GM12878 (cell line): ENCODE data around the gene ITSN1. TPM values are rescaled to one million over a fixed set of nuclear protein-coding genes. Genes with fewer than 3 reads are reported as not detected.

ENCODE experiments used
- ATAC-seq: fragments of 200-7000 bp; cut with Tn5 transposase; 3 replicates; pipeline ENCODE4 v1.9.1; 2020; ENCODE audit warnings: mild to moderate bottlenecking, moderate library complexity
- BruUV-seq: library from RNA; stranded (reverse); fragments of 400-500 nt; replicated peaks from 2 replicates; lab custom pipeline; 2021; lab: Mats Ljungman, UMichigan
- CTCF ChIA-PET: fragments of 300-600 bp; sonication (Branson Sonifier 250); formaldehyde crosslinking; extraction: SDS; loops from one replicate; lab custom pipeline; 2021; ENCODE audit warnings: inconsistent platforms; lab: Yijun Ruan, JAX
- POLR2A ChIA-PET: fragments of 350-600 bp; formaldehyde crosslinking; extraction: SDS; loops from one replicate; lab custom pipeline; 2021; ENCODE audit warnings: inconsistent platforms; lab: Charles Lee
- RAD21 ChIA-PET: fragments of 300-600 bp; sonication (Branson Sonifier 250); formaldehyde crosslinking; loops from one replicate; lab custom pipeline; 2023; ENCODE audit warnings: antibody characterized with exemption; ENCODE audit not compliant: unreplicated experiment; lab: Charles Lee
- SMC1A ChIA-PET: fragments of 300-600 bp; sonication (Branson Sonifier 250); formaldehyde crosslinking; loops from one replicate; lab custom pipeline; 2023; ENCODE audit not compliant: unreplicated experiment, uncharacterized antibody; lab: Charles Lee
- DNase-seq: peaks from one replicate; pipeline ENCODE4 v3.0.0-alpha.2; 2011; ENCODE audit warnings: low read depth, low spot score
- FAIRE-seq: peaks from 3 replicates; lab custom pipeline; 2011; peaks lifted over from hg19 to GRCh38; lab: Jason Lieb, UNC
- H2AFZ ChIP-seq: 2 replicates; pipeline ENCODE4 v1.6.0; 2011; ENCODE audit warnings: low read depth, low read length, control low read depth; ENCODE audit not compliant: control insufficient read depth
- H3K27ac ChIP-seq: 2 replicates; pipeline ENCODE4 v1.5.1; 2011; ENCODE audit warnings: control low read depth; ENCODE audit not compliant: control insufficient read depth, insufficient read depth
- H3K27me3 ChIP-seq, 2 experiments: replicated peaks in 1 of 2; 2 replicates each; pipeline versions ENCODE4 v1.6.0 to v1.6.1; 2011; ENCODE audit warnings: low read length in 1 of 2; ENCODE audit not compliant: control insufficient read depth in 2 of 2, insufficient read depth in 2 of 2
- H3K36me3 ChIP-seq, 2 experiments: 2 replicates each; pipeline ENCODE4 v1.5.1; 2011; ENCODE audit warnings: low read length in 1 of 2; ENCODE audit not compliant: control insufficient read depth in 2 of 2, insufficient read depth in 2 of 2
- H3K4me1 ChIP-seq: 2 replicates; pipeline ENCODE4 v1.6.1; 2011; ENCODE audit warnings: mild to moderate bottlenecking, low read length, moderate library complexity, mixed read lengths; ENCODE audit not compliant: control insufficient read depth, insufficient read depth
- H3K4me2 ChIP-seq: 2 replicates; pipeline ENCODE4 v1.6.0; 2011; ENCODE audit warnings: control low read depth; ENCODE audit not compliant: control insufficient read depth, insufficient read depth
- H3K4me3 ChIP-seq: fragments of 200-600 bp; sonication (generic); 2 replicates; pipeline ENCODE4 v1.5.1; 2016
- H3K79me2 ChIP-seq: 2 replicates; pipeline ENCODE4 v1.6.0; 2011; ENCODE audit warnings: low read length; ENCODE audit not compliant: control insufficient read depth, insufficient read depth
- H3K9ac ChIP-seq: 2 replicates; pipeline ENCODE4 v1.8.0; 2011; ENCODE audit warnings: low read length, control low read depth, mixed read lengths; ENCODE audit not compliant: control insufficient read depth, insufficient read depth
- H3K9me3 ChIP-seq: replicated peaks from 3 replicates; pipeline ENCODE4 v1.5.1; 2011; ENCODE audit warnings: mild to moderate bottlenecking, low read length; ENCODE audit not compliant: control insufficient read depth, insufficient read depth
- H4K20me1 ChIP-seq: 2 replicates; pipeline ENCODE4 v1.6.0; 2011; ENCODE audit not compliant: control insufficient read depth, insufficient read depth
- ATF7 ChIP-seq: fragments of 450-650 bp; IDR thresholded peaks from 2 replicates; pipeline ENCODE4 v1.6.1; 2016; ENCODE audit warnings: low read depth, mild to moderate bottlenecking
- BRCA1 ChIP-seq: IDR thresholded peaks from 2 replicates; pipeline ENCODE4 v1.6.1; 2011; ENCODE audit warnings: low read depth, low read length, improper control_type of control experiment
- EED ChIP-seq: sonication (generic); IDR thresholded peaks from 2 replicates; pipeline ENCODE4 v1.6.1; 2016; ENCODE audit warnings: antibody characterized with exemption, low read depth
- EP300 ChIP-seq, 2 experiments: fragments of 150-350 bp in 1 of 2; IDR thresholded peaks; 2 replicates each; pipeline ENCODE4 v1.6.1; 2011 to 2012; ENCODE audit warnings: low read depth in 2 of 2, low read length in 2 of 2, borderline replicate concordance in 1 of 2, improper control_type of control experiment in 1 of 2, inconsistent platforms in 1 of 2; ENCODE audit not compliant: control insufficient read depth in 1 of 2
- KAT2A ChIP-seq: conservative IDR thresholded peaks from 2 replicates; pipeline ENCODE4 v1.6.1; 2011; ENCODE audit warnings: low read depth, low read length; ENCODE audit not compliant: control insufficient read depth
- MAX ChIP-seq: IDR thresholded peaks from 2 replicates; pipeline ENCODE4 v1.6.1; 2012; ENCODE audit warnings: low read depth, low read length, improper control_type of control experiment
- MXI1 ChIP-seq: fragments of 150-350 bp; IDR thresholded peaks from 2 replicates; pipeline ENCODE4 v1.6.1; 2011; ENCODE audit warnings: low read depth, mild to moderate bottlenecking, inconsistent platforms, low read length, improper control_type of control experiment
- NFIC ChIP-seq: IDR thresholded peaks from 2 replicates; pipeline ENCODE4 v1.6.1; 2012; ENCODE audit warnings: low read depth, mild to moderate bottlenecking, inconsistent platforms, low read length, moderate library complexity
- NKRF ChIP-seq: fragments of 450-650 bp; conservative IDR thresholded peaks from 2 replicates; pipeline ENCODE4 v1.6.1; 2017; ENCODE audit warnings: mild to moderate bottlenecking, moderate library complexity
- NR2C1 ChIP-seq: fragments of 450-650 bp; IDR thresholded peaks from 2 replicates; pipeline ENCODE4 v1.6.1; 2017; ENCODE audit warnings: antibody characterized with exemption, mild to moderate bottlenecking, moderate library complexity
- RCOR1 ChIP-seq: conservative IDR thresholded peaks from 2 replicates; pipeline ENCODE4 v1.6.1; 2012; ENCODE audit warnings: low read depth, low read length, improper control_type of control experiment
- SREBF1 ChIP-seq: IDR thresholded peaks from 2 replicates; pipeline ENCODE4 v1.6.1; 2012; ENCODE audit warnings: mild to moderate bottlenecking, low read length
- ZNF274 ChIP-seq: IDR thresholded peaks from one replicate; pipeline ENCODE4 v1.8.0; 2011; ENCODE audit not compliant: insufficient read length, insufficient read depth
- ZNF384 ChIP-seq: IDR thresholded peaks from 2 replicates; pipeline ENCODE4 v1.6.1; 2012; ENCODE audit warnings: low read depth, mild to moderate bottlenecking, low read length, improper control_type of control experiment, borderline replicate concordance
- WGBS: methylation state at CpG from one replicate; pipeline ENCODE4 v1.1.6; 2016; ENCODE audit warnings: low lambda C conversion rate; ENCODE audit not compliant: insufficient replicate concordance, insufficient coverage; ENCODE audit errors: missing lambda C conversion rate; 5-methylcytosine and 5-hydroxymethylcytosine counted together
- in situ Hi-C: fragments of 300-500 bp; cut with MboI; formaldehyde crosslinking; loops from 9 replicates; pipeline ENCODE4 v1.14.3; 2018; ENCODE audit warnings: mixed read lengths
- intact Hi-C: fragments of 100-400 bp; cut with micrococcal nuclease; formaldehyde crosslinking; loops from one replicate; pipeline ENCODE4 v1.14.2; 2022; ENCODE audit not compliant: unreplicated experiment
- polyA plus RNA-seq, 11 experiments: library from polyadenylated mRNA; depleted of rRNA in 4 of 11; unstranded in 6 of 11; stranded (reverse) in 5 of 11; fragments of >200 nt; fragmentation: Nextera tagmentation in 4 of 11; fragmentation: Illumina TruSeq in 1 of 11; extraction: Ambion mirVana in 4 of 11; extraction: Trizol in 1 of 11; gene quantifications; 1 replicate in 1 of 11; 2 replicates in 10 of 11; pipeline versions ENCODE4 v1.2.1 to v1.2.3, GENCODE V29; 2011 to 2016; ENCODE audit warnings: inconsistent platforms in 2 of 11, missing spikeins in 2 of 11, low read depth in 1 of 11
- total RNA-seq, 4 experiments: library from RNA; depleted of rRNA in 3 of 4; stranded (reverse); fragments of >200 nt in 3 of 4; fragmentation: Illumina TruSeq in 1 of 4; extraction: Trizol in 1 of 4; gene quantifications; 2 replicates each; pipeline versions ENCODE4 v1.2.1 to v1.2.3, GENCODE V29; 2013 to 2021

ITSN1 gene
- total and polyA plus RNA-seq, 10 of the 15 experiments (the other 5 are each of a cell fraction or from before 2014, with no cell fraction given) = 0.89 to 10.6 (median 4.8) TPM

- Histone ChIP-seq H3K27me3 (no peaks in the 10 kb centered on the region), H3K4me1 (no peaks in the 10 kb centered on the region), H3K9me3 (no peaks in the 10 kb centered on the region), H3K36me3 (no peaks in the 10 kb centered on the region), H3K27ac (no peak overlapping the region), H3K79me2 (no peaks in the 10 kb centered on the region), H2AFZ (no peak overlapping the region), H3K4me2 (no peak overlapping the region), H4K20me1 (no peaks in the 10 kb centered on the region), H3K4me3 (no peak overlapping the region), H3K9ac (no peak overlapping the region)
- in situ Hi-C loops (no loop called here), intact Hi-C loops (no loop called here)
- ChIA-PET RAD21 (interaction anchor here (0.9 kb wide), 1 partner anchor 14 kb away, joined by 3 read pairs; no protein-coding TSS in a partner anchor), SMC1A (interaction anchor here (0.6 kb wide), 1 partner anchor 37 kb away, joined by 4 read pairs; no protein-coding TSS in a partner anchor), POLR2A (no interaction called here), CTCF (interaction anchor here (1.1 to 1.6 kb wide), 2 partner anchors 10 to 13 kb away, joined by 3 to 4 read pairs; no protein-coding TSS in a partner anchor)
- ATAC-seq = no peak
- WGBS = 30% methylated on average over 3 of the region's 3 CpGs
- no peak for TF ChIP-seq EED
- no peak for TF ChIP-seq ZNF274
- TF ChIP-seq NKRF = no peak
- FAIRE-seq = no peak
- no TSS peak for BruUV-seq
- DNase-seq = no peak
These were observed 56.0 kb downstream of the ITSN1 start for GRCh38 chr21:33698087-33698860.

GRCh38 chr21:33699277-33699676 lies 57.0 kb downstream of the ITSN1 start:
- intact Hi-C loops = no loop called here
- ChIA-PET CTCF (interaction anchor here (1.1 to 1.6 kb wide), 2 partner anchors 9 to 14 kb away, joined by 3 to 4 read pairs; no protein-coding TSS in a partner anchor), RAD21 (no interaction called here), SMC1A (no interaction called here), POLR2A (no interaction called here)
- H3K27ac ChIP-seq = no peak overlapping the region
- no peak overlapping the region for H3K9ac ChIP-seq
- H2AFZ ChIP-seq = no peak overlapping the region
- in situ Hi-C loops = no loop called here
- no peak overlapping the region for H3K4me2 ChIP-seq
- WGBS = 12% methylated on average over 2 of the region's 2 CpGs
- no peaks in the 10 kb centered on the region for H4K20me1 ChIP-seq
- no peak overlapping the region for H3K4me3 ChIP-seq
- no peak for ATAC-seq
- DNase-seq = no peak
- FAIRE-seq = no peak
- H3K4me1 ChIP-seq = no peaks in the 10 kb centered on the region
- no peaks in the 10 kb centered on the region for H3K79me2 ChIP-seq
- H3K36me3 ChIP-seq = no peaks in the 10 kb centered on the region
- BruUV-seq = no TSS peak
- H3K9me3 ChIP-seq = no peaks in the 10 kb centered on the region
- no peaks in the 10 kb centered on the region for H3K27me3 ChIP-seq
- no peak for TF ChIP-seq NR2C1
- TF ChIP-seq RCOR1 = no peak
- TF ChIP-seq ATF7 = no peak
- no peak for TF ChIP-seq MXI1
- TF ChIP-seq EED = no peak
- no peak for TF ChIP-seq SREBF1
- no peak for TF ChIP-seq MAX
- no peak for TF ChIP-seq BRCA1
- no peak for TF ChIP-seq KAT2A
- no peak for TF ChIP-seq ZNF384
- no peak for TF ChIP-seq EP300 (IDR thresholded peaks at IDR 0.05; ENCODE audit: borderline replicate concordance in 1 of 2, control insufficient read depth in 1 of 2, low read depth in 2 of 2, low read length in 2 of 2)
- no peak for TF ChIP-seq NFIC
